ENCODE data around the gene GNG12. TPM values are rescaled to one million over a fixed set of nuclear protein-coding genes. Genes with fewer than 3 reads are reported as not detected.

The GNG12 gene
- polyA plus RNA-seq (ENCODE audit: insufficient read length): 105 TPM
- long read RNA-seq, donor 1, full-length matches to known transcripts: 22 of 27 reads
- long read RNA-seq, donor 1, partial matches to known transcripts: 5 of 27 reads
- long read RNA-seq, donor 1, other reads (novel, unspliced or antisense): 0 of 27 reads
- long read RNA-seq, donor 2, full-length matches to known transcripts: 37 of 37 reads
- long read RNA-seq, donor 2, partial matches to known transcripts: 0 of 37 reads
- long read RNA-seq, donor 2, other reads (novel, unspliced or antisense): 0 of 37 reads
- long read RNA-seq, donor 3, full-length matches to known transcripts: 19 of 19 reads
- long read RNA-seq, donor 3, partial matches to known transcripts: 0 of 19 reads
- long read RNA-seq, donor 3, other reads (novel, unspliced or antisense): 0 of 19 reads
- long read RNA-seq, donor 4, full-length matches to known transcripts: 3 of 3 reads
- long read RNA-seq, donor 4, partial matches to known transcripts: 0 of 3 reads
- long read RNA-seq, donor 4, other reads (novel, unspliced or antisense): 0 of 3 reads
- long read RNA-seq, donor 5, full-length matches to known transcripts: 28 of 28 reads
- long read RNA-seq, donor 5, partial matches to known transcripts: 0 of 28 reads
- long read RNA-seq, donor 5, other reads (novel, unspliced or antisense): 0 of 28 reads
- long read RNA-seq, donor 6, full-length matches to known transcripts: 25 of 30 reads
- long read RNA-seq, donor 6, partial matches to known transcripts: 5 of 30 reads
- long read RNA-seq, donor 6, other reads (novel, unspliced or antisense): 0 of 30 reads
- long read RNA-seq, donor 7, full-length matches to known transcripts: 48 of 48 reads
- long read RNA-seq, donor 7, partial matches to known transcripts: 0 of 48 reads
- long read RNA-seq, donor 7, other reads (novel, unspliced or antisense): 0 of 48 reads
- long read RNA-seq, donor 8, full-length matches to known transcripts: 17 of 17 reads
- long read RNA-seq, donor 8, partial matches to known transcripts: 0 of 17 reads
- long read RNA-seq, donor 8, other reads (novel, unspliced or antisense): 0 of 17 reads

DNA sequence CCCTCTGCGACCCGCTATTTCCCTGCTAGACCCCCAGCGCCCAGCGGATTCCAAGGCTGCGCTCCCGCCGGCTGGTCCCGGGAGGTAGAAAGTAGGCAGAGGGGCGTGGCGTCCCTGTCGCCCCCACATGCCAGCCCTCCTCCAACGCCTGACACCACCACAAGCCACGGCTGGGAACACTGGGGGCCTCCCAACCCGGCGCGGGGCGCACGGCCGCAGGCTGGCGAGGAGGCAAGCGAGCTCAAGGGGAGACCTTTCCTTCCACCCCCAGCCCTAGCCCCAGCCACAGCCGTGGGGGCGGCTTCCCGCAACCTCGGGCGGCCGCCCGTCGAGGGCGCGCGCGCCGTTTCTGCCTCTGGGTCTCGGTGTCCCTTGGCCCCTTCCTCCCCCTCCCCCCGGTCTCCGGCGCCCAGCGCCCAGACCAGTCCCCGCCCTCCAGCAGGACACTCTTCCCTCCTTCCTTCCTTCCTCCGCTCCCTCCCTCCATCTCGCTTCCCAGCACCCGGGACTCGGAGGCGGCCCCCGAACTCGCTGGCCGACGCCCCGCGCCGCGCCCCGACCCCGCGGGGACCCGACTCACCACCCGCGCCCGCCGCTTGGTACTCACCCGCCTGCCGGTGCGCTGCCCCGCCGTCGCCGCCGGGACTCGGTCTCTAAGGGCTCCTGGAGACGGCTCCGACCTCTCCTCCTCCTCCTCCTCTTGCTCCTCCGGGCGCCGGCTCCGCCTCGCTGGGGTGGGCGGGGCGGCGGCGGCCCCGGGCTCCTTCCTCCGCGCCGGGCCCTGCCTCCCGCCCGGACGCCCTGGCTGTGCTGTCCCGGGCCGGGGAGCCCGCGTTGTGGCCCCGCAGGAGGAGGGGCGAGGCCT, at the start of gene GNG12:
GNG12 (minus strand) TSS at position 731 of the 865 bp plus-strand sequence. CDS start 125,781 bp downstream, outside the sequence.
- peak; percentile 59 for DNase-seq

DNA sequence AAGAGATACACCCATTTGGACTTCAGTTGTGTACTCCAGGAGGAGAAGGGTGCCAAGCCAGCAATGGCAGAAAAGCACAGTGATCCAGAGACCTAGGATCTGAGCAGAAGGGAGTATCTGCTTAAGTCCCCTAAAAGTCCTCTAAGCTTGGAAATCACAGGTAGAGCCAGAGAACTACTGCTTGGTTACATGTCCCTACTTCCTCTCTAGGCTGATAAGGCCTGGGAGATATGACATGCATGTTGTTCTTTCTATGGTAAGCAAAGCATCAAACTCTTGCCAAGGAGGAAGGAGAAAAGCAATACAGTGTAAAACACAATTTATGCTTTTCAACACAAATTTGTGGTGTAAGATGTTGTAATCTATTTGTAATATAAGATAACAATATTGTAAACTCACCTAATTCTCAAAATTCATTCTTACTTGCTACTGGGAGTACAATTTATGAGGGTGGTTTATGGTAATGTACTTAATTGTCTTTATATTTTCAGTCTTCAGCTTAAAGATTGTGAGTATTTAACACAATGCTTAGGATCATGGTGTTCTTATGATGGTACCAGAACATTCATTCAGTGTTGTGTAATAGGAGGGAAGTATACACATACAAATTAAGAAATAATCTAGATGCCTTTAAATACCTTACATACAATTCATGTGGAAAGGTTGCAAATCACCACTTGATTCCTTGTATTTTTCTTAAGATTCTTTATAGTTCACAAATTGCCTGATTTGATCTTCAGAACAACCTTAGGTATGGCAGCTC, 49.1 kb upstream of the GNG12 start:
- DNase-seq: no peak

DNA sequence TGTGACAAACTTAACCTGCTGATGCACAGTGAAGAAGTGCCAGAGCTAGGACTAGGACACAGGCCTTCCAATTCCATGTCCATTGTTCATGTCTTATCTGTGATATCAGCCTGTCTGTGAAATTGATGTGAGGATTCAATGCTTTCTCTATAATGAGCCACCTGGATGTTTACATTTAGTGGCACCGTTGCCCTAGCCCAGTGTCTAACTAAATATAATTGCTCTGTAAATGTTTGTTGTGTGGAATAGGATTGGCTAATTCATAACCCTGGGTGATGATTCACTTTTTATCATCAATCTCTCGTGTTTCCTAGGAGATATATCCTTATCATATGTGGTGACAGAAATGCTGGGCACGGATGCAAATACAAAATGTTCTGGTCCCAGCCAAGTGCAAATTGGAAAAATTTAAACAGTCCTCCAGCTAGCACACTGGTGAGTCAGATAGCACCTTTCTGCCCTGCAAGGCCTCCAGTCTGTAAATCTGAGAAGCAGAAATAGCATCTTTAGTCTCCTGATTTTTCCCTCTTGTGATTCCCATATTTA, 46.9 kb upstream of the GNG12 start:
- no peak for DNase-seq

DNA sequence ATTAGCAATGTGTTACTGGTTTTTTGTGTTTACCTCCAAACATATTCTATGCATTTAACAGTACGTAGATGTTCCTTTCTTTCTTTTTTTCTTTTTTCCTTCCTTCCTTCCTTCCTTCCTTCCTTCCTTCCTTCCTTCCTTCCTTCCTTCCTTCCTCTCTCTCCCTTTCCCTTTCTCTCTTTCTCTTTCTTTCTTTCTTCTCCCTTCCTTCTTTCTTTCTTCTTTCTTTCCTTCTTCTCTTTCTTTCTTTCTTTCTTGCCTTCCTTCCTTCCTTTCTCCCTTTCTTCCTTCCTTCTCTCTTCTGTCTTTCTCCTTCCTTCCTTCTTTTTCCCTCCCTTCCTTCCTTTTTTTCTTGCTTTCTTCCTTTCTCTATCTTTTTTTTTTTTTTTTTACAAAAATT, 46.2 kb upstream of the GNG12 start:
- no peak for DNase-seq

- no peak for DNase-seq
Measured at GRCh38 chr1:67874501-67875111, 41.3 kb upstream of the GNG12 start.

- no peak for DNase-seq
Measured at GRCh38 chr1:67869233-67869632, 36.0 kb upstream of the GNG12 start.

DNA sequence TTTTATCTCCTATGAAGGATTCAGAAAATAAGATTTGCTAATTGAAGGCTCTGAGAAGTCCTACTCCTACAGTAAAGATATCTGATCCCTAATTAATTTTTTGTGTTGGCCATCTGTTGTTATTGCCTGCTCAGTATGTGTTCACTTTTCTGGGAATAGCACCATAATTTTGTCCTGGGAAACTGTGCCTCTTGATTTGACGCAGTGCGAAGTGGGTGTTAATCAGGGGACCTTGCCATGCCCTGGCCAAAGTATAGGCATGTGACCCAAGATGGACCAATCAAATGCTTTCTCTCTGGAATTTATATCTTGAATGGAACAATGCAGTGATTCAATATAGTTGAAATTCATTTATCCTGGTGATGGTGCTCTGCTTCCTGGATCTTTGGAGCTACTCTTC, 30.4 kb upstream of the GNG12 start:
- DNase-seq: no peak

DNA sequence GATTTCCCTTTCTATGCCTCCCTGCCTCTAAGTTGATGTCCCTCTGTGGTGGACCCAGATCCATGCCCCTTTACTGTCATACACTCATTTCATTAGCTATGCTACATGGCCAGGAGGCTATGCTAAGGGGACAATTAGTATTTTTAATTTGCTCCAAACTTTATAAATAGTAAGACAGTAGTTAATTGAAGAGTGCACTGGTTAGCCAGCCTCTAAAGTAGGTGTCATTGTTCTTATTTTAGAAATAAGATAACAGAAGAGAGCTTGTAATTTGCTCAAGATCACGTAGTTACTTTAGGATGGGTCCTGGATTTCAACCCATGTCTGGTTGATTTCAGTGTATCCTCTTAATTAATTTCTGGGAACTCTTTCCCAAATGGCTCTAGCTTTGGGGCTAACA, 29.4 kb upstream of the GNG12 start:
- DNase-seq: no peak

GRCh38 chr1:67861856-67862516, 28.7 kb upstream of the GNG12 start:
- DNase-seq: no peak

GRCh38 chr1:67860776-67861175, 27.5 kb upstream of the GNG12 start:
- no peak for DNase-seq

- DNase-seq: no peak
Measured at GRCh38 chr1:67856921-67857320, 23.7 kb upstream of the GNG12 start.

DNA sequence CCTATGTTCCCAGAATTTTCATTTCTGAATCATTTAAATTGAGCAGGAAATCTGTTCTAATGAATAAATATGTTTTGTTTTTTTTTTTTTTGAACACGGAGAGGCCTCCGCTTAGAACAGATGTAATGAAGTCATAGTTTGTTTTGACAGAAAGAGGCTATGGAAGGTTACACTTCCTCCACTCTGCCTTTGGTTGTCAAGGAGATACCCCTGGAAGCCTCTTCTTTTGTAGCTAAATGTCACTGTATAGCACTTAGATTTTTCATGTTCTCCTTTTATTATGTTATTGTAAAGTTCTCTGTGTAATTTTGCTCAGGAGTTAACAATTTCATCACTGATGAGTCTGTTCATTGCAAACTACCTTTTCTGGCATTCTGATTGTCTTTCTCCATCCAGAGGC, 22.7 kb upstream of the GNG12 start:
- no peak for DNase-seq

DNA sequence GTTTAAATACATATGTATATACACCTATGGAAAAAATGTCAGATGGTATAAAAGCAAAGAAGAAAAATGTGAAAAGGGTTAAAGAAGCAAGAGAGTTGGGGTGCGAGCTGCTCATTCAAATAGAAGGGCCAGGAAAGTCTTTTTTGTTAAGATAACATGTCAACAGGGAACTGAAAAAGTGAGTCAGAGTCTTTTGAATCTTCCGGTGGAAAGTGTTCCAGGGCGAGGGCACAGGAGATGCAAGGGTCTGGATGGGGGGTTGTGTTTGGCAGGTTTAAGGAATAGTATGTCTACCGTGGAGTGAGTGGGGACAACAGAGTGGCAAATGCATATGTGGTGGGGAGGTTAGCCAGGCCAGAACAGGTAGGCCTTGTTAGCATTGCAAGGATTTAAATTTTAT, 22.2 kb upstream of the GNG12 start:
- DNase-seq: no peak

GRCh38 chr1:67853704-67854103, 20.4 kb upstream of the GNG12 start:
- no peak for DNase-seq

DNA sequence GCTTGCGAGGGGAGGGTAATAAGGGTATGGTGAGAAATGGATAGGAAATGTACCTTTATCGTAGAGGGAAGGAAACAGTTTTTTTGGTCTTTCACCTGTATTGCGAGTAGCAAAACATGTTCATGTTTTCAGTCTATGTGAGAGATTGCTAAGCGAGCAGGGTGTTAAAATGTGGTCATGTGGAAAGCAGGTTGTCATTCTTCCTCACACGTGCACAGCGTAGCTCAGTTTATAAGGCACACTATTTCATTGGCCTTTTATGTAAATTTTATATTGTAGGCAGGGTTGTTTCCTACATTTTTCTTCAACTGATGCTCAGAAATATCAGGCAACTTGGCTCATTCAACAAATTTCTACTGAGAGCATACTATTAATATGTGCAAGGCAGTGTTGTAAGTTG, 18.5 kb upstream of the GNG12 start:
- no peak for DNase-seq

DNA sequence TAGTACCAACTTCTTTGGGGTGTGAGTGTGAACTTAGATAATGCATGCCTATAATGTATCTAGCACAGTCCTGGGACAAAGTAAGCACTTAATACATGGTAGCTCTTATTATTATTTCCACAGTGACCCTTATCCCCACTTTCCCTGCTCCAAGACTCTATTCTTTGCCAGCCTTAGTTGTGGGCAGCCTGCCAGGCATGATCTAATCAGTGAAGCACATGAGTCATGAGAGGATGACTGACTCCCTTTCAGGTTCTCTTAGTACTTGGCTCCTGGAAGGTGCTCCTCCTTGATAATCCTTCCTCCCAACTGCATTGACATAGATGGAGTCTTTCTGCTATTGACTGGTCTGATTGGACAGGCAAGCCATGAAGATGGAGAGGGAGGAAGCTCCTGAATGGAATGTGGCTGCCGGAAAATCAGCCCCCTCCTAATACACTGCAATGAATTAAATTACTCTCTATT, 17.4 kb upstream of the GNG12 start:
- DNase-seq: no peak

DNA sequence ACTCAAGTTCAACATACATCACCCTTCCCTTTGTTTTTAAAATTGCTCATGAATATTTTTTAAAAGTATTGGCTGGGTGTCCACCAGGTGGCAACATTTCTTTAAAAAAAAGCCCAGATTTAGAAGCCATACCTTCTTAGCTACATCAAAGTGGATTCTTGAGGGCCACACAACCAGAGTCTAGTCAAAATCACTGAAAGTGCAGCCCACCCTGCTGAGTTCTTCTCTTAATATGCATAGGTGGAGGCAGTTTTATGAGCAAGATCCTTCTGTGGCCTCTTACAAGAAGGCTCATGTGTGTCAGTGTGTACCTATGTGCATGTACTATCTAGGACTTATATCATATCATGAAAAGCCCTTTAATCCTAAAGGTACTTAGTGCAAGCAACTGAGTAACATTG, 16.9 kb upstream of the GNG12 start:
- no peak for DNase-seq

DNA sequence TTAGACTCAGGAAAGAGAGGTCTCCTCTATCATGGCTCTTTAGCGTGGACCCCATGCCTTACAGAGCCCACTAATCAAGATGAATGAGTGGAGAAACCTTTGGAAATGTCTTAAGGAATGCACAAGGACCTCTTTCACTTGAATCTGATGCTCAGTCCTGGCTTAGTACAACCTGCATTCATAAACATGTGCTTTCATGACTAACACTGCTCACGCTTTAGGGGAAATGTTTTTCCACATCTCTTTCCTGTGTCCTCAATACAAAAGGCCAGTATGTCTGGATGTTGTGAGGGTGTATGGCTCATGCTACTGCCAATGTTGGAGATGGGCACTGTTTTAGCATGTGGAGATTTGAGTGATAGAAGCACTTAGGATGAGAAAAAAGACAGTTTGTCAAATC, 14.2 kb upstream of the GNG12 start:
- DNase-seq: no peak

- DNase-seq: no peak
Measured at GRCh38 chr1:67846538-67846937, 13.3 kb upstream of the GNG12 start.

DNA sequence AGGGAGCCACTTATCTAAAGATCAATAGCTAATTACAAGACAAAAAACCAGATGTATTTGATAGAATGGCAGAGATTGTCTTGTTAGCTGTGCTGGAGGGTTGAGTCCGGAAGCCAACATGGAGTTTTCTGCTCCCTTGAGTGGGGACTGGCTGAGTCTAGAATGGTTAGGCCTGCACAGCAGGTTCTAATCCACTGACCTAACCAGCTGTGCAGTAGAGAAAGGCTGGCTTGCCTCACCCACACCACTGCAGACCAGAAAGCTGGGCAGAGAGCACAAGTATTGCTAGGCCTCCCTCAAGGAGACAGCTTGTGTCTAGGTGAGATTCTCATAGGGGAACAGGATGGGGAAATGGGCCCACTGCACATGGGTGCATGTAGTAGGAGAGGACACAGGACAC, 11.7 kb upstream of the GNG12 start:
- no peak for DNase-seq

Data from left kidney (tissue), 8 donors.